ENCODE results near the gene WWC2.
A peak's percentile ranks its signal among the peaks of the same experiment; 100 is the strongest.

Gene WWC2

GRCh38 chr4:183158062-183158461, 59.0 kb downstream of the WWC2 start:
- Histone ChIP-seq H3K79me2 (ENCODE audit: low read length) (no peaks in the 10 kb centered on the region), H3K4me1 (ENCODE audit: low read length) (peaks cover 21% of the 10 kb centered on the region), H3K9me3 (ENCODE audit: insufficient read depth, low read length) (no peaks in the 10 kb centered on the region), H3K36me3 (replicated peaks; ENCODE audit: low read depth, low read length) (no peaks in the 10 kb centered on the region), H3K27me3 (ENCODE audit: low read depth, low read length) (no peaks in the 10 kb centered on the region), H4K20me1 (ENCODE audit: insufficient read depth, low read length) (no peaks in the 10 kb centered on the region), H3K4me2 (ENCODE audit: low read length) (no peak overlapping the region), H3K9ac (ENCODE audit: low read length) (no peak overlapping the region), H3K27ac (ENCODE audit: low read length) (no peak overlapping the region), H3K4me3 (ENCODE audit: low read length) (no peak overlapping the region), H2AFZ (ENCODE audit: low read depth, low read length) (no peak overlapping the region)
- TF ChIP-seq EZH2phosphoT487 (IDR thresholded peaks at IDR 0.05; ENCODE audit: low read depth) (no peak), CTCF (IDR thresholded peaks at IDR 0.05; ENCODE audit: low read depth, low read length) (no peak)

- no peaks in the 10 kb centered on the region for H3K9me3 ChIP-seq (ENCODE audit: insufficient read depth, low read length)
- H3K4me2 ChIP-seq (ENCODE audit: low read length): peak overlapping the region; percentile 73; the same call in 1 of the 2 replicates
- no peak for TF ChIP-seq EZH2phosphoT487 (IDR thresholded peaks at IDR 0.05; ENCODE audit: low read depth)
- no peak for TF ChIP-seq CTCF (IDR thresholded peaks at IDR 0.05; ENCODE audit: low read depth, low read length)
- H3K79me2 ChIP-seq (ENCODE audit: low read length): no peaks in the 10 kb centered on the region
- H3K27me3 ChIP-seq (ENCODE audit: low read depth, low read length): no peaks in the 10 kb centered on the region
- no peak overlapping the region for H3K27ac ChIP-seq (ENCODE audit: low read length)
- H2AFZ ChIP-seq (ENCODE audit: low read depth, low read length): no peak overlapping the region
- H4K20me1 ChIP-seq (ENCODE audit: insufficient read depth, low read length): no peaks in the 10 kb centered on the region
- H3K4me1 ChIP-seq (ENCODE audit: low read length): peaks cover 21% of the 10 kb centered on the region
- no peak overlapping the region for H3K4me3 ChIP-seq (ENCODE audit: low read length)
- no peak overlapping the region for H3K9ac ChIP-seq (ENCODE audit: low read length)
- H3K36me3 ChIP-seq (replicated peaks; ENCODE audit: low read depth, low read length): no peaks in the 10 kb centered on the region
Observed at GRCh38 chr4:183161630-183162029, 62.6 kb downstream of the WWC2 start.

GRCh38 chr4:183163135-183163534, 64.1 kb downstream of the WWC2 start:
- Histone ChIP-seq H3K4me2 (ENCODE audit: low read length) (no peak overlapping the region), H3K27ac (ENCODE audit: low read length) (no peak overlapping the region), H2AFZ (ENCODE audit: low read depth, low read length) (no peak overlapping the region), H3K9me3 (ENCODE audit: insufficient read depth, low read length) (no peaks in the 10 kb centered on the region), H3K4me3 (ENCODE audit: low read length) (no peak overlapping the region), H3K27me3 (ENCODE audit: low read depth, low read length) (no peaks in the 10 kb centered on the region), H3K79me2 (ENCODE audit: low read length) (no peaks in the 10 kb centered on the region), H3K36me3 (replicated peaks; ENCODE audit: low read depth, low read length) (no peaks in the 10 kb centered on the region), H3K9ac (ENCODE audit: low read length) (no peak overlapping the region), H4K20me1 (ENCODE audit: insufficient read depth, low read length) (no peaks in the 10 kb centered on the region), H3K4me1 (ENCODE audit: low read length) (peaks cover 21% of the 10 kb centered on the region)
- TF ChIP-seq EZH2phosphoT487 (IDR thresholded peaks at IDR 0.05; ENCODE audit: low read depth) (no peak), CTCF (IDR thresholded peaks at IDR 0.05; ENCODE audit: low read depth, low read length) (no peak)

- Histone ChIP-seq H4K20me1 (ENCODE audit: insufficient read depth, low read length) (no peaks in the 10 kb centered on the region), H3K4me2 (ENCODE audit: low read length) (no peak overlapping the region), H3K27me3 (ENCODE audit: low read depth, low read length) (no peaks in the 10 kb centered on the region), H2AFZ (ENCODE audit: low read depth, low read length) (no peak overlapping the region), H3K9ac (ENCODE audit: low read length) (no peak overlapping the region), H3K4me1 (ENCODE audit: low read length) (peaks cover 21% of the 10 kb centered on the region), H3K36me3 (replicated peaks; ENCODE audit: low read depth, low read length) (no peaks in the 10 kb centered on the region), H3K4me3 (ENCODE audit: low read length) (no peak overlapping the region), H3K9me3 (ENCODE audit: insufficient read depth, low read length) (no peaks in the 10 kb centered on the region), H3K27ac (ENCODE audit: low read length) (no peak overlapping the region), H3K79me2 (ENCODE audit: low read length) (no peaks in the 10 kb centered on the region)
- no peak for TF ChIP-seq EZH2phosphoT487 (IDR thresholded peaks at IDR 0.05; ENCODE audit: low read depth)
- TF ChIP-seq CTCF (IDR thresholded peaks at IDR 0.05; ENCODE audit: low read depth, low read length): no peak
Observed at GRCh38 chr4:183164963-183165362, 65.9 kb downstream of the WWC2 start.
